Measurements from ENCODE around the gene PPP2R2B.

GRCh38 chr5:146903789-146904188 lies 25.2 kb upstream of the PPP2R2B start:
- TF ChIP-seq FOXK2 (IDR thresholded peaks at IDR 0.05) (no peak), TARDBP (IDR thresholded peaks at IDR 0.05) (no peak), ELF4 (IDR thresholded peaks at IDR 0.05) (no peak), SUZ12 (IDR thresholded peaks at IDR 0.05) (no peak), BHLHE40 (IDR thresholded peaks at IDR 0.05; ENCODE audit: borderline replicate concordance) (no peak), LEF1 (IDR thresholded peaks at IDR 0.05; ENCODE audit: borderline replicate concordance) (no peak), CTBP1 (IDR thresholded peaks at IDR 0.05; ENCODE audit: borderline replicate concordance) (no peak), PKNOX1 (IDR thresholded peaks at IDR 0.05) (no peak), ZNF384 (IDR thresholded peaks at IDR 0.05) (no peak), SP1 (IDR thresholded peaks at IDR 0.05) (no peak), FOXM1 (IDR thresholded peaks at IDR 0.05; ENCODE audit: borderline replicate concordance) (no peak), L3MBTL2 (conservative IDR thresholded peaks at IDR 0.05) (no peak)
